ENCODE data around the gene DOK5. TPM values are rescaled to one million over a fixed set of nuclear protein-coding genes. Genes with fewer than 3 reads are reported as not detected.

DOK5 gene
- total and polyA plus RNA-seq, 4 donors: 19.1 to 45.7 (median 32.7) TPM

- no peak overlapping the region for H3K27ac ChIP-seq (ENCODE audit: low read depth, low read length)
- H3K9me3 ChIP-seq (ENCODE audit: control insufficient read depth, insufficient read depth, low read length): no peaks in the 10 kb centered on the region
- no peaks in the 10 kb centered on the region for H3K4me1 ChIP-seq (ENCODE audit: control insufficient read depth, insufficient read depth, low read length)
- WGBS (ENCODE audit: insufficient coverage): no CpG with 5 or more reads among the region's 2 CpGs
- no peaks in the 10 kb centered on the region for H3K36me3 ChIP-seq (ENCODE audit: control insufficient read depth, insufficient read depth, low read length)
- no peaks in the 10 kb centered on the region for H3K27me3 ChIP-seq (ENCODE audit: control insufficient read depth, insufficient read depth, low read length)
- H3K4me3 ChIP-seq (ENCODE audit: low read depth, low read length): no peak overlapping the region
- DNase-seq (ENCODE audit: low read depth in 4 of 6, low spot score in 6 of 6): no peak
Observed at GRCh38 chr20:54657268-54657826, 182.0 kb downstream of the DOK5 start.

GRCh38 chr20:54658525-54658924 lies 183.1 kb downstream of the DOK5 start:
- no peaks in the 10 kb centered on the region for H3K9me3 ChIP-seq (ENCODE audit: control insufficient read depth, insufficient read depth, low read length)
- H3K4me3 ChIP-seq (ENCODE audit: low read depth, low read length): no peak overlapping the region
- H3K27ac ChIP-seq (ENCODE audit: low read depth, low read length): no peak overlapping the region
- H3K36me3 ChIP-seq (ENCODE audit: control insufficient read depth, insufficient read depth, low read length): no peaks in the 10 kb centered on the region
- no peaks in the 10 kb centered on the region for H3K4me1 ChIP-seq (ENCODE audit: control insufficient read depth, insufficient read depth, low read length)
- H3K27me3 ChIP-seq (ENCODE audit: control insufficient read depth, insufficient read depth, low read length): no peaks in the 10 kb centered on the region
- DNase-seq (ENCODE audit: low read depth in 4 of 6, low spot score in 6 of 6): no peak
- 81% methylated on average over 2 of the region's 5 CpGs for WGBS (ENCODE audit: insufficient coverage)

- Histone ChIP-seq H3K9me3 (ENCODE audit: control insufficient read depth, insufficient read depth, low read length) (no peaks in the 10 kb centered on the region), H3K27me3 (ENCODE audit: control insufficient read depth, insufficient read depth, low read length) (no peaks in the 10 kb centered on the region), H3K27ac (ENCODE audit: low read depth, low read length) (no peak overlapping the region), H3K4me1 (ENCODE audit: control insufficient read depth, insufficient read depth, low read length) (no peaks in the 10 kb centered on the region), H3K4me3 (ENCODE audit: low read depth, low read length) (no peak overlapping the region), H3K36me3 (ENCODE audit: control insufficient read depth, insufficient read depth, low read length) (no peaks in the 10 kb centered on the region)
- DNase-seq (ENCODE audit: low read depth in 4 of 6, low spot score in 6 of 6): no peak
- WGBS (ENCODE audit: insufficient coverage): no CpG with 5 or more reads among the region's 3 CpGs
Observed at GRCh38 chr20:54661265-54661664, 185.9 kb downstream of the DOK5 start.

GRCh38 chr20:54661880-54662465 lies 186.6 kb downstream of the DOK5 start:
- no peak for DNase-seq (ENCODE audit: low read depth in 4 of 6, low spot score in 6 of 6)
- Histone ChIP-seq H3K36me3 (ENCODE audit: control insufficient read depth, insufficient read depth, low read length) (no peaks in the 10 kb centered on the region), H3K4me1 (ENCODE audit: control insufficient read depth, insufficient read depth, low read length) (no peaks in the 10 kb centered on the region), H3K27ac (ENCODE audit: low read depth, low read length) (no peak overlapping the region), H3K4me3 (ENCODE audit: low read depth, low read length) (no peak overlapping the region), H3K9me3 (ENCODE audit: control insufficient read depth, insufficient read depth, low read length) (no peaks in the 10 kb centered on the region), H3K27me3 (ENCODE audit: control insufficient read depth, insufficient read depth, low read length) (no peaks in the 10 kb centered on the region)
- WGBS (ENCODE audit: insufficient coverage): 21% methylated on average over 8 of the region's 8 CpGs

- Histone ChIP-seq H3K36me3 (ENCODE audit: control insufficient read depth, insufficient read depth, low read length) (no peaks in the 10 kb centered on the region), H3K27me3 (ENCODE audit: control insufficient read depth, insufficient read depth, low read length) (no peaks in the 10 kb centered on the region), H3K4me1 (ENCODE audit: control insufficient read depth, insufficient read depth, low read length) (peaks cover 3% of the 10 kb centered on the region), H3K27ac (ENCODE audit: low read depth, low read length) (no peak overlapping the region), H3K9me3 (ENCODE audit: control insufficient read depth, insufficient read depth, low read length) (no peaks in the 10 kb centered on the region), H3K4me3 (ENCODE audit: low read depth, low read length) (no peak overlapping the region)
- no CpG with 5 or more reads among the region's 1 CpG for WGBS (ENCODE audit: insufficient coverage)
- DNase-seq (ENCODE audit: low read depth in 4 of 6, low spot score in 6 of 6): no peak
Observed at GRCh38 chr20:54665812-54666211, 190.4 kb downstream of the DOK5 start.

GRCh38 chr20:54668271-54669039 lies 193.1 kb downstream of the DOK5 start:
- no peak overlapping the region for H3K27ac ChIP-seq (ENCODE audit: low read depth, low read length)
- H3K36me3 ChIP-seq (ENCODE audit: control insufficient read depth, insufficient read depth, low read length): no peaks in the 10 kb centered on the region
- H3K27me3 ChIP-seq (ENCODE audit: control insufficient read depth, insufficient read depth, low read length): no peaks in the 10 kb centered on the region
- no peaks in the 10 kb centered on the region for H3K9me3 ChIP-seq (ENCODE audit: control insufficient read depth, insufficient read depth, low read length)
- 54% methylated on average over 10 of the region's 12 CpGs for WGBS (ENCODE audit: insufficient coverage)
- peaks cover 3% of the 10 kb centered on the region for H3K4me1 ChIP-seq (ENCODE audit: control insufficient read depth, insufficient read depth, low read length)
- no peak for DNase-seq (ENCODE audit: low read depth in 4 of 6, low spot score in 6 of 6)
- H3K4me3 ChIP-seq (ENCODE audit: low read depth, low read length): no peak overlapping the region

GRCh38 chr20:54669040-54669363 lies 193.6 kb downstream of the DOK5 start:
- no peak overlapping the region for H3K27ac ChIP-seq (ENCODE audit: low read depth, low read length)
- H3K4me1 ChIP-seq (ENCODE audit: control insufficient read depth, insufficient read depth, low read length): peaks cover 3% of the 10 kb centered on the region
- no peaks in the 10 kb centered on the region for H3K27me3 ChIP-seq (ENCODE audit: control insufficient read depth, insufficient read depth, low read length)
- no peaks in the 10 kb centered on the region for H3K36me3 ChIP-seq (ENCODE audit: control insufficient read depth, insufficient read depth, low read length)
- H3K4me3 ChIP-seq (ENCODE audit: low read depth, low read length): no peak overlapping the region
- no CpG with 5 or more reads among the region's 4 CpGs for WGBS (ENCODE audit: insufficient coverage)
- no peaks in the 10 kb centered on the region for H3K9me3 ChIP-seq (ENCODE audit: control insufficient read depth, insufficient read depth, low read length)
- no peak for DNase-seq (ENCODE audit: low read depth in 4 of 6, low spot score in 6 of 6)

- DNase-seq (ENCODE audit: low read depth in 4 of 6, low spot score in 6 of 6): peak in 1 of 6 donors; percentile 52
- WGBS (ENCODE audit: insufficient coverage): no CpG with 5 or more reads among the region's 1 CpG
- peaks cover 14% of the 10 kb centered on the region for H3K4me1 ChIP-seq (ENCODE audit: control insufficient read depth, insufficient read depth, low read length)
- H3K36me3 ChIP-seq (ENCODE audit: control insufficient read depth, insufficient read depth, low read length): no peaks in the 10 kb centered on the region
- no peaks in the 10 kb centered on the region for H3K9me3 ChIP-seq (ENCODE audit: control insufficient read depth, insufficient read depth, low read length)
- no peak overlapping the region for H3K27ac ChIP-seq (ENCODE audit: low read depth, low read length)
- no peaks in the 10 kb centered on the region for H3K27me3 ChIP-seq (ENCODE audit: control insufficient read depth, insufficient read depth, low read length)
- H3K4me3 ChIP-seq (ENCODE audit: low read depth, low read length): no peak overlapping the region
Observed at GRCh38 chr20:54678253-54678652, 202.9 kb downstream of the DOK5 start.

- no peak overlapping the region for H3K27ac ChIP-seq (ENCODE audit: low read depth, low read length)
- H3K27me3 ChIP-seq (ENCODE audit: control insufficient read depth, insufficient read depth, low read length): no peaks in the 10 kb centered on the region
- no peaks in the 10 kb centered on the region for H3K9me3 ChIP-seq (ENCODE audit: control insufficient read depth, insufficient read depth, low read length)
- H3K4me1 ChIP-seq (ENCODE audit: control insufficient read depth, insufficient read depth, low read length): peaks cover 14% of the 10 kb centered on the region
- DNase-seq (ENCODE audit: low read depth in 4 of 6, low spot score in 6 of 6): no peak
- H3K36me3 ChIP-seq (ENCODE audit: control insufficient read depth, insufficient read depth, low read length): no peaks in the 10 kb centered on the region
- WGBS (ENCODE audit: insufficient coverage): 22% methylated on average over 4 of the region's 5 CpGs
- no peak overlapping the region for H3K4me3 ChIP-seq (ENCODE audit: low read depth, low read length)
Observed at GRCh38 chr20:54680439-54680838, 205.0 kb downstream of the DOK5 start.

Measured in spinal cord (tissue), 10 donors.